Activated T-helper 2 cell treated with anti-CD3 and anti-CD28 coated beads, Interferon-gamma antibody, Interleukin-2, Interleukin-4, amounts not matched to agents 10 μg/mL and 5 μg/mL and 100 μg/mL, durations not matched to agents 14 hours and 24 hours and 36 hours (primary cell): ENCODE data around the gene MTARC2. TPM values are rescaled to one million over a fixed set of nuclear protein-coding genes. Genes with fewer than 3 reads are reported as not detected.
"Not testable (repeated sequence)": the region's sequence is repeated elsewhere in the genome, so short reads cannot be mapped to it uniquely, and the experiment has no call there.

Source experiments
- DNase-seq: peaks from one replicate; pipeline ENCODE4 v3.0.0; 2021; ENCODE audit warnings: low spot score
- H3K27ac Mint-ChIP-seq: one replicate; pipeline ENCODE4 v1.8.0; 2021; ENCODE audit warnings: mixed read lengths
- H3K27me3 Mint-ChIP-seq: one replicate; pipeline ENCODE4 v1.8.0; 2021; ENCODE audit warnings: low read depth, mixed read lengths
- H3K36me3 Mint-ChIP-seq: one replicate; pipeline ENCODE4 v1.8.0; 2021; ENCODE audit warnings: low read depth, mixed read lengths
- H3K4me1 Mint-ChIP-seq: one replicate; pipeline ENCODE4 v1.8.0; 2021; ENCODE audit warnings: low read depth, mixed read lengths
- H3K4me3 Mint-ChIP-seq: one replicate; pipeline ENCODE4 v1.8.0; 2021; ENCODE audit warnings: low read depth, mild to moderate bottlenecking, moderate library complexity, mixed read lengths
- H3K9me3 Mint-ChIP-seq: one replicate; pipeline ENCODE4 v1.8.0; 2021; ENCODE audit warnings: mixed read lengths
- intact Hi-C: fragments of 100-400 bp; cut with micrococcal nuclease; formaldehyde crosslinking; loops from one replicate; pipeline ENCODE4 v1.15.1; 2023
- total RNA-seq: library from RNA; stranded (reverse); gene quantifications from 2 replicates; pipeline ENCODE4 v1.2.3, GENCODE V29; 2022

Gene MTARC2
- total RNA-seq, 1 donor from 2014 or later = not detected

DNA sequence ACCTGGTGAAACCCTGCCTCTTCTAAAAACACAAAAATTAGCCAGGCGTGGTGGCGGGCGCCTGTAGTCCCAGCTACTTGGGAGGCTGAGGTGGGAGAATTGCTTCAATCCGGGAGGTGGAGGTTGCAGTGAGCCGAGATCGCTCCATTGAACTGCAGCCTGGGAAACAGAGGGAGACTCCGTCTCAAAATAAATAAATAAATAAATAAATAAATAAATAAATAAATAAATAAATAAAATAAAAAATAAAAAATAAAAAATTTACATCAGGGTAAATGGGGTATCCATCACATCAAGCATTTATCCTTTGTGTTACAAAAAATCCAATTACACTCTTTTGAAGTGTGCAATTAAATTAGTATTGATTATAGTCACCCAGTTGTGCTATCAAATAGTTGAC, 11.8 kb upstream of the MTARC2 start:
- H3K4me1 Mint-ChIP-seq, H3K9me3 Mint-ChIP-seq, DNase-seq, H3K4me3 Mint-ChIP-seq, intact Hi-C loops, H3K36me3 Mint-ChIP-seq, H3K27ac Mint-ChIP-seq: not testable (repeated sequence)
- H3K27me3 Mint-ChIP-seq = peaks cover 22% of the 10 kb centered on the region

DNA sequence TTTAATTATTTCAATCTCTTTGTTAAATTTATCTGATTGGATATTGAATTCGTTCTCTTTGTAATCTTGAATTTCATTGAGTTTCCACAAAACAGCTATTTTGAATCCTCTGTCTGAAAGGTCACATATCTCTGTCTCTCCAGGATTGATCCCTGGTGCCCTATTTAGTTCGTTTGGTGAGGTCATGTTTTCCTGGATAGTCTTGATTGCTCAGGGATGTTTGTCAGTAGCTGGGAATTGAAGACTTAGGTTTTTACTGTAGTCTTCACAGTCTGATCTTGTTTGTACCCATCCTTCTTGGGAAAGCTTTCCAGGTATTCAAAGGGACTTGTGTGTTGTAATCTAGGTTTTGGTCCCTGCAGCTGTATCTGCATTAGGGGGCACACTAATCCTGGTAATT, 6.8 kb upstream of the MTARC2 start:
- Mint-ChIP-seq H3K4me1 (no peaks in the 10 kb centered on the region), H3K27ac (no peak overlapping the region), H3K9me3 (no peaks in the 10 kb centered on the region), H3K4me3 (no peak overlapping the region), H3K36me3 (no peaks in the 10 kb centered on the region), H3K27me3 (peaks cover 20% of the 10 kb centered on the region)
- intact Hi-C loops = no loop called here
- no peak for DNase-seq

DNA sequence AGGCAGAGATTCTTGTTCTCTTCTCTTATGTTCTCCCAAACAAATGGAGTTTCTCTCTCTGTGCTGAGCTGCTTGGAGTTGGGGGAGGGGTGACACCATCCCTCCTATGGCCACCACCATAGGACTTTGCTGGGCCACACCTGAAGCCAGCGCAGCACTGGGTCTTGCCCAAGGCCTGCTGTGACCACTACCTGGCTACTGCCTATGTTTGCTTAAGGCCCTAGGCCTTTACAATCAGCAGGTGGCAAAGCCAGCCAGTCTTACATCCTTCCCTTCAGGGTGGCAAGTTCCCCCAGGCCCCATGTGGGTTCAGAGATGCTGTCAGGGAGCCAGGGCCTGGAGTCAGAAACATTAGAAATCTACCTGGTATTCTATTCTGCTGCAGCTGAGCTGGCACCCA, 6.3 kb upstream of the MTARC2 start:
- no peak for DNase-seq
- Mint-ChIP-seq H3K4me1 (no peaks in the 10 kb centered on the region), H3K36me3 (no peaks in the 10 kb centered on the region), H3K9me3 (no peaks in the 10 kb centered on the region), H3K4me3 (no peak overlapping the region), H3K27ac (no peak overlapping the region), H3K27me3 (peaks cover 25% of the 10 kb centered on the region)
- intact Hi-C loops = no loop called here

DNA sequence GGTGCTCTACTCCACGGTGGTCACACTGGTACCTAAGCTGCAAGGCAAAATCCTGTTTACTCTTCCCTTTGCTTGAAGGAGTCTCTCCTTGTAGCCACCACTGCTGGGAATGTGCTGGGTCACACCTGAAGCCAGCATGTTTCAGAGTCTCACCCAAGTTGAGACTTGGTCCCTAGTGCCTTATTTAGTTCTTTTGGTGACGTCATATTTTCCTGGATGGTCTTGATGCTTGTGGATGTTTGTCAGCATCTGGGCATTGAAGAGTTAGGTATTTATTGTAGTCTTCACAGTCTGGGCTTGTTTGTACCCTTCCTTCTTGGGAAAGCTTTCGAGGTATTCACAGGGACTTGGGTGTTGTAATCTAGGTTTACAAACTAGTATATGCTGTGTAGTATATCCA, 5.6 kb upstream of the MTARC2 start:
- Mint-ChIP-seq H3K9me3 (no peaks in the 10 kb centered on the region), H3K36me3 (no peaks in the 10 kb centered on the region), H3K4me3 (no peak overlapping the region), H3K4me1 (no peaks in the 10 kb centered on the region), H3K27me3 (peaks cover 31% of the 10 kb centered on the region), H3K27ac (no peak overlapping the region)
- DNase-seq = no peak
- intact Hi-C loops = no loop called here

DNA sequence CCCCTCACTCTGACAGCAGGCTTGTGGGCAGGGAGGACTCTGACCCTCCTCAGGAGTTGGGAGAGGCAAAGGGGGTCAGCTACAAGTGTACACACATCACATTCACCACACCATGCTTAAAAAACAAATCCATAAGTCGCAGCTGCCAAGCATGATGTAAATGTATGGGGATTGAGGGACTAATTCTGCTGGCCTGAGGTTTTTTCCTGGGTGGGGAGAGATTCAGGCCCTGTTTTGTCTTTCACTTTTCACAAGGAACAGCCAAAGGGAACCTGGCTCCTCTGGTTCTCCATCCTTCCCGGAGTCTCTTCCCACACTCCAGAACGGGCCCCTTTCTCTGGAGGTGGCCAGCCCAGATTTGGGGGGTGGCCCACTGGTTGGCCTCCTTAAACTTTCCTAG, 1.3 kb upstream of the MTARC2 start:
- no peak overlapping the region for H3K4me3 Mint-ChIP-seq
- no peak for DNase-seq
- no peaks in the 10 kb centered on the region for H3K36me3 Mint-ChIP-seq
- no peak overlapping the region for H3K27ac Mint-ChIP-seq
- H3K4me1 Mint-ChIP-seq = no peaks in the 10 kb centered on the region
- intact Hi-C loops = no loop called here
- H3K9me3 Mint-ChIP-seq = no peaks in the 10 kb centered on the region
- H3K27me3 Mint-ChIP-seq = peaks cover 44% of the 10 kb centered on the region

DNA sequence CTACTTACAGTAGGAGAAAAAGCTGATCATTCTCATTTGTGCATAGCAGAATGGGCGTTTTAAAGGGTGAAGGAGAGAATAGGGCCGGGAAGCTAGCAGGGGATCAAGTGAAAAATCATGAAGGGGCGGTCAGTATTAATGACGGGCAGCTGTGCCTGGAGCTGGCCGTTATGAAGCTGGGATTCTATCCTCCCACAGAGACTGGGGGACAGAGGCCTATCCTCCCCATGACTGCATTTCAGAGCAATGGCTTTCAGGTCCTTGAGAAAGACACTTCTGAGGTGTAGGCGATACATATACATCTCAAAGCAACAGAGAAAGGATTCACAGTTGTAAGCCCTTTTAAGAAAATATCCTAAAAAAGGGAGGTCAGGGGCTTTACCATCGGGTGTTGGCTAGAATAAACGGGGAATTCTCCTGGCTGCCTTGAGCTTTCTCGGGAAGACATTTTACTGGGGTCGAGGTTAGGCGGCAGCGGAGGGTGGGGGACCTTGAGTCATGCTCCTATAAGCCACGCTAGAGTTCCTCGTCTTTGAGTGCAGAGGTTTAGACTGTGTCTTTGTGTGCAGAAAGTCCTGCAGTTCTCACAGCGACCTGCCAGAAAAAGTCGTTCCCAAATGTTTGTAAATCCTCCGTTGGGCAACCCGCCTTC, 559 bp upstream of the MTARC2 start:
- H3K4me1 Mint-ChIP-seq = no peaks in the 10 kb centered on the region
- intact Hi-C loops = no loop called here
- H3K4me3 Mint-ChIP-seq = peak overlapping the region; percentile 22

DNA sequence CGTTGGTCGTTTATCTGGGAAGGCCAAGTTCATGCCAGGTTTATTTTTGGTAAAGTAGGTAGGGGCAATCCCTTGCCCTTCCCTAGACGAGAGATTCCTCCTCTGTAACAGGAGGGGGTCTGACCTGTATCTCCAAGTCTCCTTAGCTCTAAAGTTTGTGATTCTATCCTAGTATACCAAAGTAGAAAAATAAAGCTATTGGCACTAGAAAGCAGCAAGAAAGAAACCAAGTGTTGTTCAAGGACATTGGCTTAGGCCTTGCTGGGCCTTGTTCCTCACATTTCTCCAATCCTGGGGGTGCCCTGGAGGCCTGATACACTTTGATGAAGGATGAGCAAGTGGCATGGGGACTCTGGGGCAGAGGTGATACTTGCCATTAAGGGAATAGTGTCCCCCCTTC, 814 bp downstream of the MTARC2 start:
- peak overlapping the region; percentile 35 for H3K4me3 Mint-ChIP-seq
- H3K27me3 Mint-ChIP-seq = peaks cover 44% of the 10 kb centered on the region
- H3K9me3 Mint-ChIP-seq = no peaks in the 10 kb centered on the region
- no peak for DNase-seq
- H3K27ac Mint-ChIP-seq = no peak overlapping the region
- intact Hi-C loops = no loop called here
- H3K4me1 Mint-ChIP-seq = no peaks in the 10 kb centered on the region
- no peaks in the 10 kb centered on the region for H3K36me3 Mint-ChIP-seq

More for the DNA sequence above, 559 bp upstream of the MTARC2 start:
- Mint-ChIP-seq H3K27me3 (peaks cover 44% of the 10 kb centered on the region), H3K27ac (no peak overlapping the region), H3K36me3 (no peaks in the 10 kb centered on the region), H3K9me3 (no peaks in the 10 kb centered on the region)
- DNase-seq = no peak

DNA sequence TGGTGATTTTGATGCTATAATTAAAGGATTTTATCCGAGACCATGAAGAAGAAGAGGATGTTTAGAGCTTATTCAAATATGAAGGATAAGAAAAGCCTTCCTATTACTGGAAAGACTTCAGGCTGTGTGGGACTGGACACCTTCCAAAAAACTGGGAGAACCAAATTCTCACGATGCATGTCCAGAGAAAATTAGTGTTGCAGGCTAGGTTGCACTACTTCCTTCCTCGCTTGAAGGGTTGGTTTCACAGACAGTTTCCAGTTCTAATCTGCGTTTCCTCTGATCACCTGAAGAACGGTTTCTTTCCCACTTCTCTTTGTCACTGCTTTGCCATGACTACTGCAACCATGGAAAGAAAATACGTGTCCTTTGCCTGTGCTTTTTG, 2.0 kb downstream of the MTARC2 start:
- peaks cover 43% of the 10 kb centered on the region for H3K27me3 Mint-ChIP-seq
- no peak overlapping the region for H3K27ac Mint-ChIP-seq
- no peaks in the 10 kb centered on the region for H3K36me3 Mint-ChIP-seq

DNA sequence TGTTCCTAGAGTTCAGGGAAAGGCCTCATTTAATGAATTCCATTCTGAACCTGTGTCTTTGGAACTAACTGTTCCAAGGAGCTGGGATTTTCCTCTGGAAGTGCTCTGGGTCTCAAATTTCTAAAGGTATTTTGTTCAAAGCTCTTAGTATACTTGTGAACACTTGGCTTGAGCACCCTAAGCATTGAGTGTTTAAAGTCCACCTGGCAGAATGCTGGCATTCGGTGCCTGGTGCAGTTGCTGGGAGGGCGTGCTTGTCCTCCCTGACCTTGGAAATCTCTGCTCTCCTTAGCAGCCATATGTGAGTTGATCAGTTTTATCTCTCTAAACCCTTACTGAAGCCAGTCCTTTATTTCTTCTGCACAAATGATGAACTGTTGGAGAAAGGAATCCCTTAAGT, 3.0 kb downstream of the MTARC2 start:
- Mint-ChIP-seq H3K9me3 (no peaks in the 10 kb centered on the region), H3K4me1 (no peaks in the 10 kb centered on the region), H3K27me3 (peaks cover 42% of the 10 kb centered on the region), H3K27ac (no peak overlapping the region), H3K4me3 (no peak overlapping the region), H3K36me3 (no peaks in the 10 kb centered on the region)
- no peak for DNase-seq
- intact Hi-C loops = no loop called here

More for the DNA sequence above, 2.0 kb downstream of the MTARC2 start:
- no peaks in the 10 kb centered on the region for H3K4me1 Mint-ChIP-seq
- intact Hi-C loops = no loop called here
- DNase-seq = no peak
- no peak overlapping the region for H3K4me3 Mint-ChIP-seq
- H3K9me3 Mint-ChIP-seq = no peaks in the 10 kb centered on the region

DNA sequence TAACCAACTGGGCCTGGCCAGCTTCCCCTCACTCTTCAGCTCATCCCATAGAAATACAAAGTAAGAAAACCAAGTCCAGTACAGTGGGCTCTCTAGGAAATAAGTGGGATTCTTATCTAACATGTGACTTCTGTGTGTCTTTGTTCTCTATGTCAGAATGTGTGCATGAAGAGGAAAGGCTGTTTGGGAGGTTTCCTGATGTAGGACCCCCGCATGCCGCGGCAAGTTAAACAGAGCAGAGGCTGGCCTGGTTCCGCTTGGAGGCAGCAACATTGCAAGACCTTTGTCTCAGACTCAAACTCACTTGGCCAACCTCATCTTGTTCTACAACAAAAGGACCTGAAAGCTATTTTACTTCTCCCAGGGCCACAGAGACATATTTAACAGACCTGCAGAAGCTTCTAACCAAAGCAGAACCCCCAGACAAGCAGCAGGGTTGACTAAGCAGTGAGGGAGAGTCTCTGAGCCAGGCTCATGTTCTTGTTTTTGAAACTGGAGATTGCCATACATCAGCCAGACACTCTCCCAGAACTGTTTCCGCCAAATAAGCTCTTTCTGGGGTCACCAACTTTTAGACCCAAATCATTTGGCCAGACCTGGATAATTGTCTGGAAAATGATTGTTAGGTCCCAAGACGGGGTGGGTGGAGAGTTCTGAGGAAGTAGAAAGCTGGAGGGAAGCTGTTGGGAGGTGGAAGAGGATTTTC, 6.2 kb downstream of the MTARC2 start:
- H3K36me3 Mint-ChIP-seq = no peaks in the 10 kb centered on the region
- peaks cover 14% of the 10 kb centered on the region for H3K27me3 Mint-ChIP-seq
- H3K27ac Mint-ChIP-seq = no peak overlapping the region
- H3K4me3 Mint-ChIP-seq = no peak overlapping the region
- H3K4me1 Mint-ChIP-seq = no peaks in the 10 kb centered on the region
- intact Hi-C loops = no loop called here
- no peak for DNase-seq
- no peaks in the 10 kb centered on the region for H3K9me3 Mint-ChIP-seq

DNA sequence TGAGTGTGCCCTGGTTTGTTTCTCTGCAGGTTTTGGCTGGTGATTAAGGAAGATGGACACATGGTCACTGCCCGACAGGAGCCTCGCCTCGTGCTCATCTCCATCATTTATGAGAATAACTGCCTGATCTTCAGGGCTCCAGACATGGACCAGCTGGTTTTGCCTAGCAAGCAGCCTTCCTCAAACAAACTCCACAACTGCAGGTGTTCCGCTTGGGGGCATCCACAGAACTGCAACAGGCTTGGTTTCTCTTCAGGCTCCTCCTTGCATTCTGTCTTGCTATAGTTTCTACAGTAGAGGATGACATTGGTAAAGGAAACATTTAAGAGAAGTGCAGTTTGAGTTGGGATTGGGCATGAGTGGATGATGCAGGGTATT, 6.8 kb downstream of the MTARC2 start:
- Mint-ChIP-seq H3K27me3 (peaks cover 11% of the 10 kb centered on the region), H3K27ac (no peak overlapping the region), H3K36me3 (no peaks in the 10 kb centered on the region), H3K9me3 (no peaks in the 10 kb centered on the region), H3K4me3 (no peak overlapping the region), H3K4me1 (no peaks in the 10 kb centered on the region)
- DNase-seq = no peak
- intact Hi-C loops = no loop called here

DNA sequence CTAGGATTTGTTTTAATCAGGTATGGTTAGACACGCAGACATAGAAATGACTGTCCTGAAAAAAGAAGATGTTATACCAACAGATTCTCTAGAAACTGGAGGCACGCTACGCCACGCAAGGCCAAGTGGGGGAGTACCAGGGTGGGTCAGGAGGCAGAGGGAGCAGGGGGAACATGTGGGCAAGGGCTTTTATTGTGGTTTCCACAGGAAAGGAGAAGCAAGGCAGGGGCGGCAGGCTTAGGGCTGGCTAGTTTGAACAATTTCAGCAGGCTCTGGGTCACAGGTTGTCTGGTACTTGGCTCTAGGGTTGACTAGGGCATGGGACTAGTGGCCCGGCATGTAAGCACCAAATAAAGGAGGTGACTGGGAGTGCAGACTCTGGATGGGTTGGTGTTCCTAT, 7.2 kb downstream of the MTARC2 start:
- intact Hi-C loops = no loop called here
- H3K4me1 Mint-ChIP-seq = no peaks in the 10 kb centered on the region
- no peaks in the 10 kb centered on the region for H3K36me3 Mint-ChIP-seq
- no peak overlapping the region for H3K4me3 Mint-ChIP-seq
- no peak for DNase-seq
- H3K27ac Mint-ChIP-seq = no peak overlapping the region
- H3K27me3 Mint-ChIP-seq = peaks cover 10% of the 10 kb centered on the region
- no peaks in the 10 kb centered on the region for H3K9me3 Mint-ChIP-seq

DNA sequence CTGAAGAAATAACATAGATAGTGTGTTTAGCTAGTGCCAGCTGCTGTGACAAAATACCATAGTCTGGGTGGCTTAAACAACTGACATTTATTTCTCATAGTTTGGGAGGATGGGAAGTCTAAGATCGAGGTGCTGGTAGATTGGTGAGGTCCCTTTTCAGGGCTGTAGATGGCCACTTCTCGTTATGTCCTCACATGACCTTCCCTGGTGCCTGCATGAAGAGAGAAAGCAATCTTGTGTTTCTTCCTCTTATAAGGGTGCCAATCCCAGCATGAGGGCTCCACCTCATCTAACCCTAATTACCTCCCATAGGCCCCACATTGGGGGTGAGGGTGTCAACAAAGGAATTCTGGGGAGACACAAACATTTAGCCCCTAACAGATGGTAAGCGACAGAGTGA, 9.3 kb downstream of the MTARC2 start:
- H3K27ac Mint-ChIP-seq = no peak overlapping the region
- no peaks in the 10 kb centered on the region for H3K9me3 Mint-ChIP-seq
- no peak for DNase-seq
- intact Hi-C loops = no loop called here
- H3K27me3 Mint-ChIP-seq = peaks cover 7% of the 10 kb centered on the region
- no peak overlapping the region for H3K4me3 Mint-ChIP-seq
- no peaks in the 10 kb centered on the region for H3K36me3 Mint-ChIP-seq
- H3K4me1 Mint-ChIP-seq = no peaks in the 10 kb centered on the region
